ENCODE results near the gene ACAN. TPM values are rescaled to one million over a fixed set of nuclear protein-coding genes. Genes with fewer than 3 reads are reported as not detected.

ACAN gene
- polyA plus RNA-seq, 1 of the 3 experiments (the other 2 are of a cell fraction) = not detected

DNA sequence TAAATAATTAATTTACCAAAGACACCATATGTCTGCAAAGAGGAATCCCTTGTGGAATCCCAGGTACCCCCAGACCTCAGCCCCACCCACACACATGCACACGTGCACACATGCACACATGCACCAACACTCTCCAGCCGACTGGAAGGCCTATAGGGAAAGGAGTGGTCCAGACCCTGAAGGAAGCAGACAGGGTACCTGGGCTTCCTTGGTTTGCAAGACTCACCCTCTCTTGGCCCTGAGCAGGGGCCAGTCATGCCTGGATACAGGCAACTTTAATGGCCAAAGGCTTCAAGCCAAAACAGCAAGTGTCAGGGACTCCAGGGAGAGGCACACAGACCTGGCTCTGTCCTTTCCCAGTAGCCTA is 101.0 kb downstream of the ACAN start:
- TF ChIP-seq RCOR1 (IDR thresholded peaks at IDR 0.05; ENCODE audit: low read length) = no peak
- no peak for TF ChIP-seq FOSL2 (IDR thresholded peaks at IDR 0.05; ENCODE audit: borderline replicate concordance, low read depth)
- TF ChIP-seq POLR2AphosphoS5 (IDR thresholded peaks at IDR 0.05; ENCODE audit: low read depth, low read length) = no peak
- TF ChIP-seq EZH2phosphoT487 (IDR thresholded peaks at IDR 0.05; ENCODE audit: borderline replicate concordance, low read depth) = no peak
- TF ChIP-seq ELF1 (IDR thresholded peaks at IDR 0.05) = no peak
- TF ChIP-seq YY1 (IDR thresholded peaks at IDR 0.05; ENCODE audit: low read depth) = no peak
- TF ChIP-seq, protein P1, sequence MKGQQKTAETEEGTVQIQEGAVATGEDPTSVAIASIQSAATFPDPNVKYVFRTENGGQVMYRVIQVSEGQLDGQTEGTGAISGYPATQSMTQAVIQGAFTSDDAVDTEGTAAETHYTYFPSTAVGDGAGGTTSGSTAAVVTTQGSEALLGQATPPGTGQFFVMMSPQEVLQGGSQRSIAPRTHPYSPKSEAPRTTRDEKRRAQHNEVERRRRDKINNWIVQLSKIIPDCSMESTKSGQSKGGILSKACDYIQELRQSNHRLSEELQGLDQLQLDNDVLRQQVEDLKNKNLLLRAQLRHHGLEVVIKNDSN (IDR thresholded peaks at IDR 0.05; ENCODE audit: borderline replicate concordance, low read depth) = no peak
- no peak for TF ChIP-seq CHD2 (IDR thresholded peaks at IDR 0.05; ENCODE audit: low read length, partially characterized antibody)
- TF ChIP-seq SIN3A (IDR thresholded peaks at IDR 0.05; ENCODE audit: borderline replicate concordance, low read depth, low read length) = no peak
- no peak for TF ChIP-seq MXI1 (IDR thresholded peaks at IDR 0.05; ENCODE audit: low read depth, low read length)
- no peak for TF ChIP-seq SMC3 (IDR thresholded peaks at IDR 0.05; ENCODE audit: low read depth, low read length)
- TF ChIP-seq RXRA (IDR thresholded peaks at IDR 0.05; ENCODE audit: borderline replicate concordance, low read depth) = no peak
- no peak for TF ChIP-seq CTCF (IDR thresholded peaks at IDR 0.05)
- no peak for TF ChIP-seq GABPA (IDR thresholded peaks at IDR 0.05; ENCODE audit: low read depth)
- TF ChIP-seq NRF1 (IDR thresholded peaks at IDR 0.05; ENCODE audit: low read depth, low read length) = no peak
- TF ChIP-seq, protein P2, sequence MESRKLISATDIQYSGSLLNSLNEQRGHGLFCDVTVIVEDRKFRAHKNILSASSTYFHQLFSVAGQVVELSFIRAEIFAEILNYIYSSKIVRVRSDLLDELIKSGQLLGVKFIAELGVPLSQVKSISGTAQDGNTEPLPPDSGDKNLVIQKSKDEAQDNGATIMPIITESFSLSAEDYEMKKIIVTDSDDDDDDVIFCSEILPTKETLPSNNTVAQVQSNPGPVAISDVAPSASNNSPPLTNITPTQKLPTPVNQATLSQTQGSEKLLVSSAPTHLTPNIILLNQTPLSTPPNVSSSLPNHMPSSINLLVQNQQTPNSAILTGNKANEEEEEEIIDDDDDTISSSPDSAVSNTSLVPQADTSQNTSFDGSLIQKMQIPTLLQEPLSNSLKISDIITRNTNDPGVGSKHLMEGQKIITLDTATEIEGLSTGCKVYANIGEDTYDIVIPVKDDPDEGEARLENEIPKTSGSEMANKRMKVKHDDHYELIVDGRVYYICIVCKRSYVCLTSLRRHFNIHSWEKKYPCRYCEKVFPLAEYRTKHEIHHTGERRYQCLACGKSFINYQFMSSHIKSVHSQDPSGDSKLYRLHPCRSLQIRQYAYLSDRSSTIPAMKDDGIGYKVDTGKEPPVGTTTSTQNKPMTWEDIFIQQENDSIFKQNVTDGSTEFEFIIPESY (IDR thresholded peaks at IDR 0.05; ENCODE audit: borderline replicate concordance, low read depth) = no peak
- TF ChIP-seq PBX3 (IDR thresholded peaks at IDR 0.05) = no peak
- TF ChIP-seq FOXM1 (IDR thresholded peaks at IDR 0.05; ENCODE audit: low read depth) = no peak
- H3K4me3 ChIP-seq (ENCODE audit: low read depth in 2 of 2, low read length in 1 of 2) = no peak overlapping the region
- H3F3A ChIP-seq (replicated peaks; ENCODE audit: insufficient read depth) = no peaks in the 10 kb centered on the region
- DNase-seq = no peak
- POLR2A ChIA-PET = interaction anchor here (0.6 to 1.3 kb wide), 3 partner anchors 111 to 114 kb away, joined by 3 to 7 read pairs (median 3); no protein-coding TSS in a partner anchor
- WGBS (ENCODE audit: low lambda C conversion rate) = 94% methylated on average over 2 of the region's 2 CpGs
- no peaks in the 10 kb centered on the region for H3K79me2 ChIP-seq (ENCODE audit: insufficient read depth)
- no peaks in the 10 kb centered on the region; a peak in 1 of 4 replicates for H3K4me1 ChIP-seq (ENCODE audit: control insufficient read depth in 1 of 2, insufficient read depth in 2 of 2, low read depth in 1 of 2, low read length in 1 of 2)
- no peaks in the 10 kb centered on the region for H3K9me2 ChIP-seq
- no peak overlapping the region for H3K27ac ChIP-seq (ENCODE audit: low read depth in 2 of 2, low read length in 1 of 2)
- no peaks in the 10 kb centered on the region for H3K27me3 ChIP-seq (ENCODE audit: insufficient read depth)
- CTCF ChIA-PET = interaction anchor here (0.5 to 4.5 kb wide), 62 partner anchors 8 to 445 kb away, joined by 3 to 48 read pairs (median 5); partner anchors contain the start of gene FANCI
- no peak overlapping the region for H3K9ac ChIP-seq
- H3K4me2 ChIP-seq = no peak overlapping the region
- H2AFZ ChIP-seq (ENCODE audit: low read depth) = no peak overlapping the region
- H3K36me3 ChIP-seq (replicated peaks in 1 of 2; ENCODE audit: control insufficient read depth in 1 of 2, insufficient read depth in 2 of 2, low read length in 1 of 2) = peaks cover 3 to 26% of the 10 kb centered on the region in 2 experiments
- no peaks in the 10 kb centered on the region for H3K9me3 ChIP-seq
- H4K20me1 ChIP-seq (ENCODE audit: insufficient read depth) = no peaks in the 10 kb centered on the region

Data from SK-N-SH (cell line).